IPS-18a (cell line): ENCODE data around the gene SLC9A1.
"Not testable (repeated sequence)": the region's sequence is repeated elsewhere in the genome, so short reads cannot be mapped to it uniquely, and the experiment has no call there.

Experiments used
- H3K27ac ChIP-seq: one replicate; pipeline ENCODE4 v1.5.1; 2013; ENCODE audit warnings: low read length
- H3K27me3 ChIP-seq: one replicate; pipeline ENCODE4 v1.6.1; 2013; ENCODE audit warnings: mild to moderate bottlenecking, low read length; ENCODE audit not compliant: control insufficient read depth, insufficient read depth
- H3K36me3 ChIP-seq: one replicate; pipeline ENCODE4 v1.6.1; 2013; ENCODE audit warnings: low read depth, low read length; ENCODE audit not compliant: control insufficient read depth
- H3K4me1 ChIP-seq: one replicate; pipeline ENCODE4 v1.6.1; 2013; ENCODE audit warnings: low read depth, low read length; ENCODE audit not compliant: control insufficient read depth
- H3K4me3 ChIP-seq: one replicate; pipeline ENCODE4 v1.5.1; 2013; ENCODE audit warnings: low read length
- H3K9ac ChIP-seq: one replicate; pipeline ENCODE4 v1.6.1; 2013; ENCODE audit warnings: mild to moderate bottlenecking, low read length, moderate library complexity
- H3K9me3 ChIP-seq: one replicate; pipeline ENCODE4 v1.6.1; 2013; ENCODE audit warnings: low read depth, low read length; ENCODE audit not compliant: control insufficient read depth

SLC9A1 gene

GRCh38 chr1:27154991-27155781 is at the start of gene SLC9A1:
SLC9A1 (minus strand) TSS chr1:27155125; CDS start chr1:27154334, 791 bp downstream.
- no peaks in the 10 kb centered on the region for H3K36me3 ChIP-seq
- H3K9me3 ChIP-seq = no peaks in the 10 kb centered on the region
- H3K4me1 ChIP-seq = peaks cover 22% of the 10 kb centered on the region
- peak within 1 kb of the TSS; percentile 68 for H3K9ac ChIP-seq
- no peaks in the 10 kb centered on the region for H3K27me3 ChIP-seq
- no peak within 1 kb of the TSS for H3K27ac ChIP-seq
- H3K4me3 ChIP-seq = peak within 1 kb of the TSS; percentile 73

GRCh38 chr1:27203946-27204345 is 49.0 kb upstream of the SLC9A1 start:
- Histone ChIP-seq H3K27ac (no peak overlapping the region), H3K9me3 (no peaks in the 10 kb centered on the region), H3K4me3 (no peak overlapping the region), H3K9ac (no peak overlapping the region), H3K4me1 (no peaks in the 10 kb centered on the region), H3K36me3 (no peaks in the 10 kb centered on the region), H3K27me3 (no peaks in the 10 kb centered on the region)

GRCh38 chr1:27201295-27201694 is 46.4 kb upstream of the SLC9A1 start:
- Histone ChIP-seq H3K27me3 (no peaks in the 10 kb centered on the region), H3K27ac (no peak overlapping the region), H3K4me3 (no peak overlapping the region), H3K9me3 (no peaks in the 10 kb centered on the region), H3K4me1 (no peaks in the 10 kb centered on the region), H3K9ac (no peak overlapping the region), H3K36me3 (no peaks in the 10 kb centered on the region)

GRCh38 chr1:27193194-27193593 is 38.3 kb upstream of the SLC9A1 start:
- Histone ChIP-seq H3K27ac (no peak overlapping the region), H3K4me3 (no peak overlapping the region), H3K4me1 (no peaks in the 10 kb centered on the region), H3K36me3 (no peaks in the 10 kb centered on the region), H3K9me3 (no peaks in the 10 kb centered on the region), H3K9ac (no peak overlapping the region), H3K27me3 (no peaks in the 10 kb centered on the region)

- no peak overlapping the region for H3K27ac ChIP-seq
- H3K4me1 ChIP-seq = no peaks in the 10 kb centered on the region
- no peaks in the 10 kb centered on the region for H3K36me3 ChIP-seq
- no peak overlapping the region for H3K9ac ChIP-seq
- no peaks in the 10 kb centered on the region for H3K27me3 ChIP-seq
- H3K9me3 ChIP-seq = no peaks in the 10 kb centered on the region
- H3K4me3 ChIP-seq = no peak overlapping the region
These were observed 37.2 kb upstream of the SLC9A1 start for GRCh38 chr1:27192039-27192529.

GRCh38 chr1:27184665-27185064 is 29.7 kb upstream of the SLC9A1 start:
- not testable (repeated sequence) for H3K36me3 ChIP-seq, H3K27ac ChIP-seq, H3K9ac ChIP-seq, H3K27me3 ChIP-seq, H3K4me3 ChIP-seq, H3K4me1 ChIP-seq
- H3K9me3 ChIP-seq = peaks cover 11% of the 10 kb centered on the region

- H3K9me3 ChIP-seq = peaks cover 11% of the 10 kb centered on the region
- no peak overlapping the region for H3K9ac ChIP-seq
- H3K4me3 ChIP-seq = no peak overlapping the region
- H3K27ac ChIP-seq = no peak overlapping the region
- no peaks in the 10 kb centered on the region for H3K4me1 ChIP-seq
- H3K27me3 ChIP-seq = no peaks in the 10 kb centered on the region
- no peaks in the 10 kb centered on the region for H3K36me3 ChIP-seq
These were observed 25.1 kb upstream of the SLC9A1 start for GRCh38 chr1:27179979-27180378.

- Histone ChIP-seq H3K36me3 (no peaks in the 10 kb centered on the region), H3K9ac (no peak overlapping the region), H3K4me1 (no peaks in the 10 kb centered on the region), H3K27ac (no peak overlapping the region), H3K4me3 (no peak overlapping the region), H3K9me3 (peaks cover 11% of the 10 kb centered on the region), H3K27me3 (no peaks in the 10 kb centered on the region)
These were observed 24.5 kb upstream of the SLC9A1 start for GRCh38 chr1:27179379-27179778.

GRCh38 chr1:27176954-27177353 is 22.0 kb upstream of the SLC9A1 start:
- H3K27me3 ChIP-seq = no peaks in the 10 kb centered on the region
- H3K4me1 ChIP-seq = no peaks in the 10 kb centered on the region
- no peak overlapping the region for H3K4me3 ChIP-seq
- no peaks in the 10 kb centered on the region for H3K36me3 ChIP-seq
- no peak overlapping the region for H3K27ac ChIP-seq
- H3K9ac ChIP-seq = no peak overlapping the region
- no peaks in the 10 kb centered on the region for H3K9me3 ChIP-seq

GRCh38 chr1:27176323-27176722 is 21.4 kb upstream of the SLC9A1 start:
- no peaks in the 10 kb centered on the region for H3K9me3 ChIP-seq
- H3K36me3 ChIP-seq = no peaks in the 10 kb centered on the region
- no peak overlapping the region for H3K27ac ChIP-seq
- no peak overlapping the region for H3K9ac ChIP-seq
- H3K4me1 ChIP-seq = no peaks in the 10 kb centered on the region
- H3K4me3 ChIP-seq = no peak overlapping the region
- no peaks in the 10 kb centered on the region for H3K27me3 ChIP-seq

GRCh38 chr1:27172992-27173391 is 18.1 kb upstream of the SLC9A1 start:
- not testable (repeated sequence) for H3K27me3 ChIP-seq, H3K4me1 ChIP-seq, H3K9me3 ChIP-seq, H3K36me3 ChIP-seq, H3K27ac ChIP-seq, H3K9ac ChIP-seq, H3K4me3 ChIP-seq

GRCh38 chr1:27166929-27167328 is 12.0 kb upstream of the SLC9A1 start:
- H3K9ac ChIP-seq = no peak overlapping the region
- H3K27me3 ChIP-seq = no peaks in the 10 kb centered on the region
- no peak overlapping the region for H3K4me3 ChIP-seq
- H3K9me3 ChIP-seq = no peaks in the 10 kb centered on the region
- no peaks in the 10 kb centered on the region for H3K36me3 ChIP-seq
- no peaks in the 10 kb centered on the region for H3K4me1 ChIP-seq
- H3K27ac ChIP-seq = no peak overlapping the region
